GM08714 (cell line): ENCODE results near the gene LY6G6F.

ENCODE experiments used
- H3K4me3 ChIP-seq: fragments of 200-500 bp; sonication (Bioruptor generic); 2 replicates; pipeline ENCODE4 v1.5.1; 2014; ENCODE audit warnings: mild to moderate bottlenecking, low read length, inconsistent platforms
- ZNF274 ChIP-seq: IDR thresholded peaks from 2 replicates; pipeline ENCODE4 v1.6.1; 2012; ENCODE audit warnings: mild to moderate bottlenecking, low read depth, low read length

Gene LY6G6F

GRCh38 chr6:31706599-31706998 is at the start of gene LY6G6F:
Gene LY6G6F, plus strand, starts transcription at chr6:31706866. Its CDS starts 41 bp downstream, at chr6:31706907.
- no peak for TF ChIP-seq ZNF274

GRCh38 chr6:31657406-31658157 is 49.1 kb upstream of the LY6G6F start:
- H3K4me3 ChIP-seq: no peak overlapping the region
- TF ChIP-seq ZNF274: no peak

More at GRCh38 chr6:31706599-31706998, at the start of gene LY6G6F:
- H3K4me3 ChIP-seq: no peak within 1 kb of the TSS

- no peak overlapping the region for H3K4me3 ChIP-seq
- no peak for TF ChIP-seq ZNF274
Measured at GRCh38 chr6:31658158-31658688, 48.4 kb upstream of the LY6G6F start.

- peak overlapping the region; percentile 76; the same call in 1 of the 2 replicates for H3K4me3 ChIP-seq
- no peak for TF ChIP-seq ZNF274
Measured at GRCh38 chr6:31658983-31659648, 47.5 kb upstream of the LY6G6F start.

GRCh38 chr6:31659649-31660380 is 46.9 kb upstream of the LY6G6F start:
- peak overlapping the region; percentile 76 for H3K4me3 ChIP-seq
- no peak for TF ChIP-seq ZNF274

GRCh38 chr6:31660381-31661261 is 46.0 kb upstream of the LY6G6F start, which contains the start of gene C6orf47:
Gene C6orf47, minus strand, starts transcription at chr6:31660778. Its CDS starts 831 bp downstream, at chr6:31659947.
- TF ChIP-seq ZNF274: no peak
- peak within 1 kb of the TSS; percentile 76 for H3K4me3 ChIP-seq

GRCh38 chr6:31661262-31662123 is 45.2 kb upstream of the LY6G6F start:
- no peak for TF ChIP-seq ZNF274
- peak overlapping the region; percentile 76; the same call in 1 of the 2 replicates for H3K4me3 ChIP-seq

GRCh38 chr6:31662124-31662723 is 44.4 kb upstream of the LY6G6F start:
- TF ChIP-seq ZNF274: no peak
- peak overlapping the region; percentile 1; the same call in 1 of the 2 replicates for H3K4me3 ChIP-seq

GRCh38 chr6:31663126-31663960 is 43.3 kb upstream of the LY6G6F start:
- TF ChIP-seq ZNF274: no peak
- peak overlapping the region; percentile 91; the same call in 1 of the 2 replicates for H3K4me3 ChIP-seq

- TF ChIP-seq ZNF274: no peak
- peak overlapping the region; percentile 91 for H3K4me3 ChIP-seq
Measured at GRCh38 chr6:31663961-31664789, 42.5 kb upstream of the LY6G6F start.
